Kidney (tissue), 14 donors: Measurements from ENCODE around the gene DNMT3B. TPM values are rescaled to one million over a fixed set of nuclear protein-coding genes. Genes with fewer than 3 reads are reported as not detected.

Experiments used
- DNase-seq, 5 donors: peaks; one replicate each; pipeline ENCODE4 v3.0.0-alpha.2; 2013 to 2020
- FAIRE-seq: peaks from 2 replicates; lab custom pipeline; 2012; peaks lifted over from hg19 to GRCh38; lab: Jason Lieb, UNC
- H3K27ac ChIP-seq, 2 donors: one replicate each; pipeline ENCODE4 v1.7.0; 2013; ENCODE audit warnings: low read depth in 2 of 2, low read length in 2 of 2, inconsistent platforms in 1 of 2
- H3K27me3 ChIP-seq: one replicate; pipeline ENCODE4 v1.7.1; 2013; ENCODE audit warnings: low read length, inconsistent platforms; ENCODE audit not compliant: control insufficient read depth, insufficient read depth
- H3K36me3 ChIP-seq, 3 donors: one replicate each; pipeline versions ENCODE4 v1.7.0 to v1.7.1; 2013; ENCODE audit warnings: low read length in 3 of 3, control low read depth in 1 of 3, inconsistent platforms in 1 of 3; ENCODE audit not compliant: insufficient read depth in 3 of 3, control insufficient read depth in 2 of 3
- H3K4me1 ChIP-seq, 3 donors: one replicate each; pipeline versions ENCODE4 v1.7.0 to v1.7.1; 2013; ENCODE audit warnings: low read length in 3 of 3, inconsistent platforms in 1 of 3, low read depth in 1 of 3; ENCODE audit not compliant: control insufficient read depth in 2 of 3, insufficient read depth in 2 of 3
- H3K4me3 ChIP-seq, 3 donors: one replicate each; pipeline versions ENCODE4 v1.7.0 to v1.8.1; 2013; ENCODE audit warnings: low read length in 3 of 3, control low read depth in 1 of 3, inconsistent platforms in 1 of 3
- H3K9ac ChIP-seq, 3 donors: one replicate each; pipeline versions ENCODE4 v1.7.0 to v1.7.1; 2013; ENCODE audit warnings: low read length in 3 of 3, control low read depth in 1 of 3, inconsistent platforms in 1 of 3
- H3K9me3 ChIP-seq, 3 donors: one replicate each; pipeline versions ENCODE4 v1.7.0 to v1.7.1; 2013; ENCODE audit warnings: low read length in 3 of 3, control low read depth in 1 of 3, inconsistent platforms in 1 of 3; ENCODE audit not compliant: control insufficient read depth in 2 of 3, insufficient read depth in 1 of 3
- CTCF ChIP-seq: IDR thresholded peaks from 3 replicates; pipeline ENCODE4 v1.5.1; 2012; ENCODE audit warnings: mild to moderate bottlenecking, moderate library complexity, borderline replicate concordance; ENCODE audit not compliant: insufficient read depth; ENCODE audit errors: extremely low read depth
- intact Hi-C: fragments of 100-400 bp; cut with DNase I; formaldehyde crosslinking; loops from one replicate; pipeline ENCODE4 v1.11.1; 2022
- polyA plus RNA-seq: library from polyadenylated mRNA; stranded (reverse); fragments of 350-450 nt; fragmentation: Illumina TruSeq; extraction: RNeasy Lipid Tissue Mini Kit (QIAGEN cat#74804); gene quantifications from one replicate; pipeline ENCODE4 v1.2.3, GENCODE V29; 2014; ENCODE audit warnings: low read depth, low replicate concordance; ENCODE audit not compliant: insufficient read depth
- total RNA-seq: library from RNA; stranded (reverse); fragmentation: NEBNext Ultra II Directional; extraction: Animal tissue kit (Norgen Biotek cat#: 25700); gene quantifications from one replicate; pipeline ENCODE4 v1.2.1, GENCODE V29; 2021
- donor health status: control.
- donor health status: control.
- donor health status: control.
- donor health status: control.
- donor health status: control.
- donor health status: DM: yes; HTN: yes; CAD: no.
- donor health status: Normal renal cell carcinoma (clear cell type).

DNMT3B gene
- total and polyA plus RNA-seq, 2 donors from 2014 or later: 1.2 to 2.9 TPM

DNA sequence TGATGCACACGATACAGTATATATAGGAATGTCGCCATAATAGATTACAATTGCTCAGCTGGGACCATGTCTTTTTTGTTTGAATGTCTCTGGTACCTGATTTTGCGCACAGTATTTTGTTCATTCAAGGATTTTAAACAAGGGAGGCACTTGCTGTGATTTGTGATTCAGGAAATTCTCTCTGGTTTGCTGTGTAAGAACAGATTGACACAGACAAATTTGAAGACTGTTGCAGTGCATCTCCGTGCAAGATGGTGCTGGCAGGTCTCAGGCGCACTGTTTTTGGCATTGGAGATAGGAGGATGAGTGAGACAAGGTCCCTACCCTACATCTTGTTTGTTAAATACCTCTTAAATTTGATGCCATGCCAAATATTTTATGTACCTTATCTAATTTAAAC is 60.0 kb downstream of the DNMT3B start:
- Histone ChIP-seq H3K4me3 (no peak overlapping the region), H3K36me3 (peaks cover 0 to 2% (median 0%) of the 10 kb centered on the region in 3 donors), H3K9ac (no peak overlapping the region), H3K27me3 (no peaks in the 10 kb centered on the region), H3K27ac (no peak overlapping the region), H3K9me3 (no peaks in the 10 kb centered on the region), H3K4me1 (peaks cover 0 to 12% (median 5%) of the 10 kb centered on the region in 3 donors)
- DNase-seq (no peak), FAIRE-seq (no peak)
- intact Hi-C loops: no loop called here
- TF ChIP-seq CTCF: no peak

DNA sequence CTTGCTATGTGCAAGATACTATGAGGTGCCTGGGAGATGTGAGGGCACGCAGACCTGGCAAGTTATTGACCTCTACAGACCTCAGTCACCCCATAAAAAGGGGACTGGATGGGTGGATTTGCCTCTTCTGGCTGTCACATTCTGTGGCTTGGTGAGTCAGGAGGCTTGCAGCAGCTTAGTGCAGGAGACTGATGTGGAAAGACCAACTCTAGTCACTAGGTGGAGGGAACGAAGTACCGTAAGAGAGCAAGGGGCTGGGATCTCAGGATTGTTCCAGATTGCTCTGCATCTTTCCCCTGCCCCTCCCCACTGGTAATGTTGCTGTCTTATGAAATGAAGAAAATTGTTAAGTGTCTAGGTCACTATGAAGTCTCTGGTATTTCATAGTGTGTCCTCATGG is 60.9 kb downstream of the DNMT3B start:
- H3K9ac ChIP-seq: peak overlapping the region in 1 of 3 donors; percentile 28
- no peak for FAIRE-seq
- no peak overlapping the region for H3K4me3 ChIP-seq
- H3K4me1 ChIP-seq: peaks cover 0 to 12% (median 5%) of the 10 kb centered on the region in 3 donors
- TF ChIP-seq CTCF: no peak
- intact Hi-C loops: no loop called here
- H3K9me3 ChIP-seq: no peaks in the 10 kb centered on the region
- no peaks in the 10 kb centered on the region for H3K27me3 ChIP-seq
- H3K36me3 ChIP-seq: peaks cover 0 to 2% (median 0%) of the 10 kb centered on the region in 3 donors
- peak overlapping the region in 1 of 2 donors; percentile 23 for H3K27ac ChIP-seq
- DNase-seq: no peak

- DNase-seq (no peak), FAIRE-seq (no peak)
- Histone ChIP-seq H3K36me3 (peaks cover 0 to 2% (median under 1%) of the 10 kb centered on the region in 3 donors), H3K27ac (no peak overlapping the region), H3K4me1 (peaks cover 0 to 12% (median 11%) of the 10 kb centered on the region in 3 donors), H3K27me3 (no peaks in the 10 kb centered on the region), H3K9ac (no peak overlapping the region), H3K4me3 (no peak overlapping the region), H3K9me3 (no peaks in the 10 kb centered on the region)
- intact Hi-C loops: no loop called here
- TF ChIP-seq CTCF: no peak
Observed at GRCh38 chr20:32823737-32824588, 61.8 kb downstream of the DNMT3B start.
